PC-3 (cell line): Measurements from ENCODE around the gene ABCA2.

ENCODE experiments used
- CTCF ChIP-seq: fragments of 300-600 bp; sonication (generic); conservative IDR thresholded peaks from 2 replicates; pipeline ENCODE4 v1.5.1; 2017; ENCODE audit warnings: antibody characterized with exemption, low read depth, mild to moderate bottlenecking, low read length
- EZH2 ChIP-seq: fragments of 300-600 bp; sonication (generic); IDR thresholded peaks from one replicate; pipeline ENCODE4 v1.6.1; 2017; ENCODE audit warnings: antibody characterized with exemption, mild to moderate bottlenecking, low read length; ENCODE audit not compliant: unreplicated experiment
- EZH2phosphoT487 ChIP-seq: fragments of 300-600 bp; sonication (generic); IDR thresholded peaks from 2 replicates; pipeline ENCODE4 v1.6.1; 2018; ENCODE audit warnings: mild to moderate bottlenecking, antibody characterized with exemption, low read length, borderline replicate concordance

GRCh38 chr9:136969774-136970173 is 58.3 kb downstream of the ABCA2 start:
- TF ChIP-seq CTCF (no peak), EZH2 (no peak), EZH2phosphoT487 (no peak)
